GM23248 (cell line): ENCODE data around the gene WNT9A. TPM values are rescaled to one million over a fixed set of nuclear protein-coding genes. Genes with fewer than 3 reads are reported as not detected.

Experiments used
- DNase-seq: peaks from one replicate; pipeline ENCODE4 v3.0.0-alpha.2; 2015
- H2AFZ ChIP-seq: fragments of 200-600 bp; sonication (generic); 2 replicates; pipeline ENCODE4 v1.6.1; 2016; ENCODE audit warnings: antibody characterized with exemption
- H3F3A ChIP-seq: fragments of 200-600 bp; sonication (generic); 2 replicates; pipeline ENCODE4 v1.6.1; 2016; ENCODE audit warnings: mild to moderate bottlenecking, antibody characterized with exemption, mixed run types; ENCODE audit not compliant: insufficient read depth
- H3K27ac ChIP-seq: fragments of 200-600 bp; sonication (generic); 2 replicates; pipeline ENCODE4 v1.5.1; 2016; ENCODE audit warnings: mild to moderate bottlenecking
- H3K27me3 ChIP-seq: fragments of 200-600 bp; sonication (generic); replicated peaks from 2 replicates; pipeline ENCODE4 v1.6.1; 2016; ENCODE audit warnings: mild to moderate bottlenecking; ENCODE audit not compliant: insufficient read depth
- H3K36me3 ChIP-seq: fragments of 200-600 bp; sonication (generic); 2 replicates; pipeline ENCODE4 v1.6.1; 2016; ENCODE audit warnings: low read depth, mild to moderate bottlenecking
- H3K4me1 ChIP-seq: fragments of 200-600 bp; sonication (generic); 2 replicates; pipeline ENCODE4 v1.6.1; 2016; ENCODE audit warnings: mild to moderate bottlenecking; ENCODE audit not compliant: insufficient read depth
- H3K4me2 ChIP-seq: fragments of 200-600 bp; sonication (generic); one replicate; pipeline ENCODE4 v1.6.1; 2016; ENCODE audit warnings: mild to moderate bottlenecking; ENCODE audit not compliant: unreplicated experiment
- H3K4me3 ChIP-seq: fragments of 200-600 bp; sonication (generic); 2 replicates; pipeline ENCODE4 v1.5.1; 2016; ENCODE audit warnings: mild to moderate bottlenecking
- H3K79me2 ChIP-seq: fragments of 200-600 bp; sonication (generic); 2 replicates; pipeline ENCODE4 v1.6.1; 2016; ENCODE audit warnings: mild to moderate bottlenecking; ENCODE audit not compliant: insufficient read depth
- H3K9ac ChIP-seq: fragments of 200-600 bp; sonication (generic); 2 replicates; pipeline ENCODE4 v1.6.1; 2016; ENCODE audit warnings: mild to moderate bottlenecking
- H3K9me2 ChIP-seq: fragments of 200-600 bp; sonication (generic); 2 replicates; pipeline ENCODE4 v1.6.1; 2016; ENCODE audit warnings: mixed run types, mild to moderate bottlenecking, moderate library complexity; ENCODE audit not compliant: insufficient read depth
- H3K9me3 ChIP-seq: fragments of 200-600 bp; sonication (generic); one replicate; pipeline ENCODE4 v1.6.1; 2017; ENCODE audit warnings: low read depth
- H4K20me1 ChIP-seq: fragments of 200-600 bp; sonication (generic); 2 replicates; pipeline ENCODE4 v1.6.0; 2016; ENCODE audit not compliant: insufficient read depth
- EZH2 ChIP-seq: fragments of 200-600 bp; sonication (generic); IDR thresholded peaks from 2 replicates; pipeline ENCODE4 v1.6.1; 2018; ENCODE audit warnings: antibody characterized with exemption, mild to moderate bottlenecking; ENCODE audit not compliant: insufficient read depth, poor library complexity, severe bottlenecking
- EZH2phosphoT487 ChIP-seq: fragments of 200-600 bp; sonication (generic); IDR thresholded peaks from 2 replicates; pipeline ENCODE4 v1.6.1; 2018; ENCODE audit warnings: antibody characterized with exemption, moderate library complexity, mild to moderate bottlenecking, low read depth; ENCODE audit not compliant: insufficient read depth
- WGBS, 2 experiments: methylation state at CpG; one replicate each; pipeline ENCODE4 v1.1.6; 2015 to 2017; ENCODE audit warnings: low lambda C conversion rate in 2 of 2, low coverage in 1 of 2; ENCODE audit errors: missing lambda C conversion rate in 2 of 2; 5-methylcytosine and 5-hydroxymethylcytosine counted together
- in situ Hi-C: fragments of 300-500 bp; cut with MboI; formaldehyde crosslinking; loops from 2 replicates; pipeline ENCODE4 v1.15.0; 2020
- polyA plus RNA-seq: library from polyadenylated mRNA; unstranded; fragments of >200 nt; fragmentation: Nextera tagmentation; extraction: Ambion mirVana; gene quantifications from 2 replicates; pipeline ENCODE4 v1.2.1, GENCODE V29; 2016
- total RNA-seq: library from RNA; depleted of rRNA; stranded (reverse); fragments of >200 nt; shearing (Covaris generic); gene quantifications from 2 replicates; pipeline ENCODE4 v1.2.3, GENCODE V29; 2014

Gene WNT9A
- total and polyA plus RNA-seq, 2 experiments from 2014 or later: 0.29 to 2.1 TPM

DNA sequence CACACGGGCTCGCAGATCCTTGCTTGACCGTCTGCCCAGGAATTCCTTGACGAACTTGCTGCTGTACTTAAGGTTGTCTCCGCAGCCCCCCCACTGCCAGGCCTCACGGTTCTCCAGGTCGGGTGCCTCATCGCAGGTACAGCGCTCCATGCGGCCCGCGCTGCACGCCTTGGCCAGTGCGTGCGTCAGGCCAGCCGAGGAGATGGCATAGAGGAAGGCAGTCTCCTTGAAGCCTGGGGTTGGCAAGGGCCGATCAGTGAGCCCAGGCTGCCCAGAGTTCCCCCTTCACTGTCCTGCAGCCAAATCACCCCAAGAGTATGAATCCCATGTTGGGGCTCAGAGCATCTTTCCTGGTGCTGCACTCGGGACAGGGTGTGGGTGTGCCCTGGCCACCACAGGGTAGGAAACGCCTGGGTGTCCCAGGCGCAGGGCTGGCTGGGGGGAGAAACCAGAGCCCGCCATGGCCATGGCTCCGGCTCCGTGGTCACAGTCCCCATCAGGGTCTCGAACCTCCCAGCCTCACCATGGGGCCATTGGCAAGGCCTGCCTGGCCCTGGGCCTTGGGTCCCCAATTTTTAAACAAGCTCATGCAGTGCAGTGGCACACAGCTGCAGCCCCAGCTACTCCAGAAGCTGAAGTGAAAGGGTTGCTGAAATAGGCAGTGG is 23.4 kb downstream of the WNT9A start:
- WGBS, 2 experiments: 82 to 85% methylated on average over 24 of the region's 24 CpGs
- Histone ChIP-seq H3K4me2 (no peak overlapping the region), H3K9ac (no peak overlapping the region), H3K4me1 (no peaks in the 10 kb centered on the region), H3F3A (no peaks in the 10 kb centered on the region), H3K27ac (no peak overlapping the region), H4K20me1 (no peaks in the 10 kb centered on the region), H3K9me2 (no peaks in the 10 kb centered on the region), H2AFZ (no peak overlapping the region), H3K4me3 (no peak overlapping the region), H3K79me2 (no peaks in the 10 kb centered on the region), H3K9me3 (no peaks in the 10 kb centered on the region), H3K27me3 (no peaks in the 10 kb centered on the region), H3K36me3 (no peaks in the 10 kb centered on the region)
- in situ Hi-C loops: no loop called here
- TF ChIP-seq EZH2phosphoT487 (no peak), EZH2 (no peak)
- DNase-seq: no peak

DNA sequence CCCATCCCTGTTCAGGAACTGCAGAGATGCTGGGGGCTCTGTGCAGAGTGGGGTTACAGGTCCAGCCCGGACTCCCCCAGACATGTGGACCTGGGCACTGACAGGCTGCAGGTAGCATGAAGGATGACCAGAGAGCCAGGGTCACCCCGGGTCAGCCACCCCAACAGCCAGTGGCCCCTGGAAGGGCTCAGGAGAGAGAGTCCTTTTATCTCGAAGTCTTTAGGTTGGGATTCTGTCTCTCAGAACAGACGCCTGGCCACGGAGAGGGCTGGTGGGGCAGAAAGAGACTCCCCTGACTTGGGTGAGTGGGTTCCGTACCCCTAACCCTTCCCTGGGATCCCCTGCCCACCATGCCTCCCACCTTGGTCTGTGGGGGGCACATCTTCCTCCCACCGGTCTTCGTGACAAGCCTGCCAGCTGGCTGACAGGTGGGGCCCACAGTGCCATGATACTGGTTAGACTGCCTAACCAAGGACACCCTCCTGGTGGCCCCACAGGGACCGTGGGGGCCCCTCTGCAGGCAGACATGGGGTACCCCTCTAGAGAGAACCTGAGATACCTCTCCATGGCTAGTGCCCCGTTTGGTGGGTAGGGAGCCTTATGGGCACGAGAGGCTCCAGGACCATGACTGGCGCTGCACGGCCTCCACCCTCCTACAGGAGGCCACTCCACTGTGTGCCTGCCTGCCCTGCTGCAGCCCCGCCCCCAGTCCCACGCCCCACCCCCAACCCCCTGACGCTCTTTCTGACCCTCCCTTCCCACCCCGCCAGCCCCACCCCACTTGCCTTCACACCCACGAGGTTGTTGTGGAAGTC is 24.2 kb downstream of the WNT9A start:
- no peaks in the 10 kb centered on the region for H3K9me2 ChIP-seq
- no peaks in the 10 kb centered on the region for H3K79me2 ChIP-seq
- no peak for TF ChIP-seq EZH2phosphoT487
- H3K4me1 ChIP-seq: no peaks in the 10 kb centered on the region
- no peak overlapping the region for H3K27ac ChIP-seq
- H3K4me2 ChIP-seq: no peak overlapping the region
- no peaks in the 10 kb centered on the region for H3K27me3 ChIP-seq
- no peaks in the 10 kb centered on the region for H3K36me3 ChIP-seq
- no peaks in the 10 kb centered on the region for H4K20me1 ChIP-seq
- 58 to 72% methylated on average over 11 to 18 of the region's 18 CpGs for WGBS, 2 experiments
- H3K9me3 ChIP-seq: no peaks in the 10 kb centered on the region
- no peak overlapping the region for H2AFZ ChIP-seq
- H3F3A ChIP-seq: no peaks in the 10 kb centered on the region
- H3K9ac ChIP-seq: no peak overlapping the region
- H3K4me3 ChIP-seq: no peak overlapping the region
- in situ Hi-C loops: no loop called here
- DNase-seq: no peak

DNA sequence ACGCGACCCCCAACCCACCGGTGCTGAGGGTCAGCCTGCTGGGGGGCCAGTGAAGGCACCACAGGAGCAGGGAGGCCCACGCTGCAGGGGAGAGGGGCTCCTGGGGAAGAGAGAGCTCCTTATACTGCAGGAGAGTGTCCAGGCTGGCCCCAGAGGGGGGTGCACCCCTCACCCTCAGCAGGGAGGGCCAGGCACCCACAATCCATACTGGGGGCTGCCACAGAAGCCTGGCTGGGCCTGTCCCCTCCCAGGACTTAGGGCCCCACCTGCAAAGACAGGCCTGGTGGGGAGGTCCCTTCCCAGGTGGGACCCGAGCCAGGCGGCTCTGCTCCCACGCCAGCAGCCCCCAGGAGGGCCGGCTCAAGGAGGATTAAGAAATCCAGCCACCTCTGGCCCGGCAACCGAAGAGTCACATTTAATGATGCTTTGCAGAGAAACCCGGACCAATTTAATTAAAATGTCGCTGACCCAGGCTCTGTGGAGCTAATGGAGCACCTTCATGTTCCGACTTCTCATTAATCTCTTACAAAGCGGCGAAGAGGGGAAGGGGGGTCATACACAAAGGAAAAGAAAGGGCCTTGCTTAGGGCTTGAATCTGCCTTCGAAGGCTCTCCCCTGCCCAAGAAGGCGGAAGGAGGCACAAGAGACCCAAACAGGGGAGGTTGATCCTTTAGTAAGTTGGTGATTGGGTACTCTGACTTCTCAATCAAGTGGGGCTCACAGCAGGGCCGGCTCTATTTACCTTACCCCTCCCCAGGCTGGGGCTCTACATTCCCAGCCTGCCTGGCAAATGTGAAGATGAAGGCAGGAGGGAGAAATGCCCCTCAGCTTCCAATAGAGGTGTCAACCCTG is 25.0 kb downstream of the WNT9A start:
- TF ChIP-seq EZH2 (no peak), EZH2phosphoT487 (no peak)
- 69% methylated on average over 18 of the region's 18 CpGs for WGBS, 2 experiments
- in situ Hi-C loops: no loop called here
- Histone ChIP-seq H4K20me1 (no peaks in the 10 kb centered on the region), H3K27ac (no peak overlapping the region), H3K36me3 (no peaks in the 10 kb centered on the region), H3K9ac (no peak overlapping the region), H3K9me3 (no peaks in the 10 kb centered on the region), H3K4me3 (no peak overlapping the region), H3K27me3 (no peaks in the 10 kb centered on the region), H2AFZ (no peak overlapping the region), H3K4me1 (no peaks in the 10 kb centered on the region), H3K9me2 (no peaks in the 10 kb centered on the region), H3F3A (no peaks in the 10 kb centered on the region), H3K79me2 (no peaks in the 10 kb centered on the region), H3K4me2 (no peak overlapping the region)
- no peak for DNase-seq

DNA sequence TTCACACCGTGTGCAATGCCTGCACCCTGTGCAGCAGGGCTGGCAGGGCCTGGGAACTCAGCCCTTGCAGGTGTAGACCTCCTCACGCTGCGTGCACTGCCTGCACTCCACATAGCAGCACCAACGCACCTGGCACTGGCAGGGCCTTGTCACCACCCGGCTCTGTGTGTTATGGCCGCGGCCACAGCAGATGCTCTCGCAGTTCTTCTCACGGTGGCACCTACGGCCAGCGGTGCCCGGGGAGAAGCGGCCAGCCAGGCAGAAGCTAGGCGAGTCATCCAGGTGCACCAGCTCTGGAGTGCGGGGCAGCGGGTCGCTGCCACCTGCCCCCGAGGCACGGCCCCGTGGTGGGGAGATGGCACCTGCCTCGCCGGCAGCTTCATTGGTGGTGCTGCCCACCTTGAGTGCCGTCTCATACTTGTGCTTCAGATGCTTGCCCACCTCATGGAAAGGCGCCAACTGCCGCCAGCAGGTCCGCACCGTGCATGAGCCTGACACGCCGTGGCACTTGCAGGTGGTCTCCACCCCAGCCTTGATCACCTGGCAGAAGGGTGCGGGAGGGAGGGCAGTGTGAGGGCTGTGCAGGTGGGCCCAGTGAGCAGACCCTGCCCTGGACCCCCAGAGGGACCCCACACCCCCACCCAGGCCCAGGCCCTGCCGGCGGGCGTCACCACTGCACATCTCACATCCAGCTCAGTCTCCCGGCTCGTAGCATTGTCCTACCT is 26.1 kb downstream of the WNT9A start:
- TF ChIP-seq EZH2phosphoT487: no peak
- TF ChIP-seq EZH2: no peak
- no peaks in the 10 kb centered on the region for H3K27me3 ChIP-seq
- no peak overlapping the region for H3K4me2 ChIP-seq
- no peaks in the 10 kb centered on the region for H3K9me3 ChIP-seq
- H3K79me2 ChIP-seq: no peaks in the 10 kb centered on the region
- no peaks in the 10 kb centered on the region for H4K20me1 ChIP-seq
- H3K9me2 ChIP-seq: no peaks in the 10 kb centered on the region
- 74 to 80% methylated on average over 28 to 32 of the region's 35 CpGs for WGBS, 2 experiments
- H3K4me1 ChIP-seq: no peaks in the 10 kb centered on the region
- in situ Hi-C loops: no loop called here
- H3K27ac ChIP-seq: no peak overlapping the region
- H2AFZ ChIP-seq: no peak overlapping the region
- no peak overlapping the region for H3K9ac ChIP-seq
- no peak for DNase-seq
- H3K36me3 ChIP-seq: no peaks in the 10 kb centered on the region
- H3K4me3 ChIP-seq: no peak overlapping the region
- no peaks in the 10 kb centered on the region for H3F3A ChIP-seq
